ENCODE results near the gene TMEM238L. TPM values are rescaled to one million over a fixed set of nuclear protein-coding genes. Genes with fewer than 3 reads are reported as not detected.

TMEM238L gene
- total RNA-seq, 1 donor: not detected

- DNase-seq (ENCODE audit: low read depth in 2 of 3, low spot score in 2 of 3): no peak
These were observed 26.6 kb downstream of the TMEM238L start for GRCh38 chr17:10777131-10777807.

DNA sequence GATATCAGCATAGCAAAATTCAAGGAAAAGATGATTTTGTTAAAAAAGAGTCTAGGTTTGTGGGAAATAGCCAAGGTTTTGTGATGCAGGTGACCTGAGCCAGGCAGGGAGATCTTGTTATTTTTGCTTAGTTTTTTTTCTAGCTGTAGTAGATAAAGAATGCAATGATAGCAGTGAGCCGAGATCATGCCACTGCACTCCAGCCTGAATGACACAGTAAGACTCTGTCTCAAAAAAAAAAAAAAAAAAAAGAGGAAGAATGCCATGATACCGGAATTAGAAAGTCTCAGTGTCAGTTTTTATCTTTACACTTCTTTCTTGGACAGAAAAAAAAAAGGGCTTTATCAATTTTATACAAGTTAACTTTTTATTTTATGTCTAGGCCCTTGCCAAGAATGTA is 27.5 kb downstream of the TMEM238L start:
- DNase-seq (ENCODE audit: low read depth in 2 of 3, low spot score in 2 of 3): peak in 1 of 3 donors; percentile 32

- no peak for DNase-seq (ENCODE audit: low read depth in 2 of 3, low spot score in 2 of 3)
These were observed 28.1 kb downstream of the TMEM238L start for GRCh38 chr17:10775740-10776356.

GRCh38 chr17:10775058-10775457 is 28.8 kb downstream of the TMEM238L start:
- no peak for DNase-seq (ENCODE audit: low read depth in 2 of 3, low spot score in 2 of 3)

DNA sequence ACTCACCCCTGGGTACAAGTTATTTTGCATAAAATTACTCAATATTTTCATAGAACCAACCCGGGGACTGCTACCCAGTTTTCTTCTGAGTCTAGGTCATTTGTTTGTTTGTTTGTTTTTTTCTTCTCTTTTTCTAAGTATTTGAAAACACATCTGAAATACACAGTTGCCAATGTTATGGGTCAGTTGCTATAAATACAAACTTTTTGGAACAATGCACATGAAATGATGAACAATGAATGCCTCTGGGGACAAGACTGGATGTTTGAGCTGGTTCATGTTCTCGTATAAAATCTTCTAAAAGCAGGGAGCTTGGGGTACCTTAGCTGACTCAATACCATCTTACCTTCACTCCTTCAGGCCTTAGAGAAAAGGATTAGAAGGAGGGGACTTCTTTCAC is 30.5 kb downstream of the TMEM238L start:
- no peak for DNase-seq (ENCODE audit: low read depth in 2 of 3, low spot score in 2 of 3)

- DNase-seq (ENCODE audit: low read depth in 2 of 3, low spot score in 2 of 3): peak in 2 of 3 donors; percentile 37 to 48
These were observed 31.2 kb downstream of the TMEM238L start for GRCh38 chr17:10772425-10773380.

- DNase-seq (ENCODE audit: low read depth in 2 of 3, low spot score in 2 of 3): no peak
These were observed 32.8 kb downstream of the TMEM238L start for GRCh38 chr17:10771148-10771547.

DNA sequence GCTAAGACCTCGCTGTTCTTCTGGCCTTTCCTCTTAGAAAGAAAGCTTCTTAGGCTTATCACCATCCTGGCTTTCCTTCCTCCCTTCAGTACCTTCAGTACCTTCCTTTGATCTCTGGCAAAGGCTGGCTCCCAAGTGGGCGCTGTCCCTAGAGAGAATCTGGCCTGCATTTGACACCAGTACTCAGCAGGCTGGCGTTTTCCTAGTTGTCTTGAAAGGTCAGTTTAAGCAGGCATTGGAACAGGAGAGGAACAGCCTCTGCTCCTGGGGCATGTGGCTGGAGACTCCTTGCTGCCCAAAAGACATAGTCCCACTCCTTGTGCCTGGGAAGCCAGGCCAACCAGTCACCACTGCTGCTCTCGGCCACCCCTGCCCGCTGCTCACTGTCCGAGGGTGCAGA is 34.1 kb downstream of the TMEM238L start:
- DNase-seq (ENCODE audit: low read depth in 2 of 3, low spot score in 2 of 3): no peak

DNA sequence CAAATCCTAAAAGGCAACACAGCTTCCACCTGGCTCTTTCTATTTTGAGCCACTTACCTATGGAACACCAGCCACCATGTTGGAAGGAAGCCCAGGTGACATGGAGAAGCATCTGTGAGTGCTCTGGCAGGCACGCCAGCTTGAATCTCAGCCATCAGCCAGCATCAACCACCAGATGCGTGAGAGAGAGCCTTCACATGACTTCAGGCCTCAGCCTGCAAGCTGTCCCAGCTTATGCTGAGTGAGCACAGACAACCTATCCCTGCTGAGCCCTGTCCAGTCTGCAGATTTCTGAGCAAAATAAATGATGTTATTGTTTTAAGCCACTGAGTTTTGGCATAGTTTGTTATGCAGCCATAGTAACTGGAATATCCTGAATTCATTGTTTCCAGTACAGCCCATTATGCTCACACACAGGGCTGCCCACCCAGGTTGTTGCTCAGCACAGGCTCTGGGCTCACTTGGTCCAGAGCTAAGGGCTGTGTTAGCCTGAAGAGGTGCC is 35.1 kb downstream of the TMEM238L start:
- no peak for DNase-seq (ENCODE audit: low read depth in 2 of 3, low spot score in 2 of 3)

DNA sequence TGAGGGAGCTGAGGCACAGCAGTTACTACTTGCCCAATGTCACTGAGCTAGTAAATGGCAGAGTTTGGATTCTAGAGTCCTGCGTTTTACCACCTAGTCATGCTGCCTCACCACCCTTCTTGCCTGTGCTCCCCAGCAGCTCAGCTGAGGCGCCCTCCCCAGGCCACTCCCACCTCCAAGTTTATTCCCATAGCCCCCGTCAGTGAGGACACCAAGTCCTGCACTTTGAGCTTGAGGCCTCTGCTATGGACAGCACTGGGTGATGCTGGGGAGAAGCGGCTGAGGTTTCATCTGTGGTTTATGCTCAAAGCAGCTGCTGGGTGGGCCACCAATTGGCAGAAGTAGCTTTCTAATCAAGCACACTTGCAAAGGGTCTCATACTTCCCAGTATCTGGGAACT is 36.7 kb downstream of the TMEM238L start:
- no peak for DNase-seq (ENCODE audit: low read depth in 2 of 3, low spot score in 2 of 3)

- DNase-seq (ENCODE audit: low read depth in 2 of 3, low spot score in 2 of 3): no peak
These were observed 41.9 kb downstream of the TMEM238L start for GRCh38 chr17:10762037-10762436.

- DNase-seq (ENCODE audit: low read depth in 2 of 3, low spot score in 2 of 3): no peak
These were observed 42.6 kb downstream of the TMEM238L start for GRCh38 chr17:10761281-10761680.

DNA sequence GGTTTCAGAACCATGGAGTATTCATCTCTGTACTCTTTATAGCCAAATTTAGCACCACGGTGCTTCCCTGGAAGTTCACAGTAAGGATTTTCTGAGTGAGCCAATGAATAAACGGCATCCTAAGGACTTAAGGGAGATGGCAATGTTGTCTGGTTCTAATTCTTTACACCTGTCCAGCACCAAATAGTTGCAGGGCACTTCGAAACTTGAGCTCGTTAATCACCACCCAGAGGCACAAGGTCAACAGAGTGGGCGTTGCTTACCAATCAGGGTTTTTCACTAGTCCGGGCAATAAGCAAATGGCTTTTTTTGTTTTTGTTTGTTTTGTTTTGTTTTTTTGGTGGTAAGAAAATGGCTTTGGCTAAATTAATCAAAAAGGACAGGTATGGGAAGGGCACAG is 45.8 kb downstream of the TMEM238L start:
- no peak for DNase-seq (ENCODE audit: low read depth in 2 of 3, low spot score in 2 of 3)

GRCh38 chr17:10757647-10758046 is 46.3 kb downstream of the TMEM238L start:
- DNase-seq (ENCODE audit: low read depth in 2 of 3, low spot score in 2 of 3): no peak

GRCh38 chr17:10757067-10757466 is 46.8 kb downstream of the TMEM238L start:
- DNase-seq (ENCODE audit: low read depth in 2 of 3, low spot score in 2 of 3): no peak

DNA sequence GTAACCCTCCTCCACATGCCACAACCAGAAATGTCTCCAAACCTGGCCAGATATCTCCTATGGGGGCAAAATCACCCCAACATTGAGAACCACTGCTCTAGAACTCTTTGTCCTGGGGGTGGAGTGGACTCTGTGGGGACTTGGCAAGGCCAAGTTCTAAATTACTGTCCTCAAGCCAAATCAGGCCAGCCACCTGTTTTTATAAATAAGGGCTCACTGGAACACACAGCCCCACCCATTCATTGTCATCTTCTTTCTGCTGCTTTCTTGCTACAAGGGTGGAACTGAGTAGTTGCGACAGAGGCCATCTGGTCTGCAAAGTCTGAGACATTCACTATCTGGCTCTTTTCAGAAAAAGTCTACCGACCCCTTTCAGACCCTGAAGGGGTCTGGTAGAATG is 47.3 kb downstream of the TMEM238L start:
- no peak for DNase-seq (ENCODE audit: low read depth in 2 of 3, low spot score in 2 of 3)

DNA sequence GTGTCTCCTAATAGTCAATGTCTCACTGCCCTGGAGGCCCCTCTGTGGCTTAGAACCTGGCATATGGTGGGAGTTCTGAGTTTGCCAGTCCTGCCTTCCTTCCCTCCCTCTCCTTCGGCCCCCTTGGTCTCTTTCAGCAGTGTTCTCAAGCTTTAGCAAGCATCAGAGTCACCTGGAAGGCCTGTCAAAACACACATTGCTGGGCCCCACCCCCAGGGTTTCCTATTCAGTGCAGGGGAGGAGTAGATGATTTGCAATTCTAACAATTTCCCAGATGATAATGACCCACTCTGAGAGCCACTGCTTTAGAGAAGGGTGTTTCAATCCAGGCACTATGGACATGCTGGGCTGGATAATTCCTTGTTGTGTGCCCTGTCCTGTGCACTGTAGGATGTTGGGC is 47.7 kb downstream of the TMEM238L start:
- no peak for DNase-seq (ENCODE audit: low read depth in 2 of 3, low spot score in 2 of 3)

GRCh38 chr17:10755592-10756127 is 48.2 kb downstream of the TMEM238L start:
- no peak for DNase-seq (ENCODE audit: low read depth in 2 of 3, low spot score in 2 of 3)

DNA sequence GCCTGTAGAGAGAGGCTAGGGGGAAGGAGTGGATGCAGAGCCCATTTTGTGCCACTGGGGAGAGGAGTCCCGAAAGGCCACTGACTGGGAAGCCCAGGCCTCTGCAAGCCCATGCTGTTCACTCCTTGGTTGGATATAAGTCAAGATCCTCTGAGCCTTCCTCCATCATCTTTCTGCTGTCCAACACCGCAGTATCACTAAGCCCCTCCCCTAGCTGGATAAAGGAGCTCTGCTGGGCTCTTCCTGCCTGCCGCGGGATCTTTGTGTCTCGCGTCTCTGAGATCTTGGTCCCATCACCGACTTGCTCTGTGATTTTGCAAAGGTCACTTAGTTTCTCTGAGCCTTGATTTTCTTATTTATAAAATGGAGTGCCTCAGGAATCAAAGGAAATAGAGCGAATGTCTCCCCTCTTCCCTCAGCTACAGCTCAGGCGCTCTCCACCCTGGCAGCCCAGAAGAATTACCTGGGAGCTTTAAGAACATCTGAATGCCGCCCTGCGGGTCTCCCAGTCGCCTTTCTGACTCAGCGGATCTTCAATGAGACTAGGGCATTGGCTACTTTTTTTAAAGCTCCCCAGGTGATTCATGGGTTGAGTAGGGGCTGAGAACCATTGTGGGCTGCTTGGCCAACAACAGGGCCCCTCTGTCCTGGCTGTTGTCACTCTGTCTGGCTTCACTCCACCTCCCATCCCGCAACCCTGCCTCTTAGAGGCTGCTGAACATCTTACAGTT is 48.9 kb downstream of the TMEM238L start:
- DNase-seq (ENCODE audit: low read depth in 2 of 3, low spot score in 2 of 3): no peak

DNA sequence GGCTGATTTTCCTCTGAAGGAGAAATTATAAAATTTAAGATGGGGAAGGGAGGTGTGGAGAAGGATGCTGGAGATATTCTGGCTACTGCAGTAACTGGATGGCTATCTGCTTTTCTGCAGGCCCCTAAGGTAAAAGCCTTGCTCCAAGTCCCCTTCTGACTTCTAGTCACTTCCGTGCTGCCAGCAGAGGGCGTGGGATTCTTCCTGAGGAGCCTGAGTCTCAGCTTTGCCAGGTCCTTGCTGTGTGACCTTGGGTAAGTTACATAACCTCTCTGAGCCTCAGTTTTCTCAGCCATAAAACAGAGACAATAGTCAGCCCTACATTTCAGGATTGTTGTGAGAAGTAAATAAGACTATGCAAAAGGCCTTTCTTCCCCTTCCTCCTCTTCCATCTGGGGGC is 49.8 kb downstream of the TMEM238L start:
- peak in 1 of 3 donors; percentile 29 for DNase-seq (ENCODE audit: low read depth in 2 of 3, low spot score in 2 of 3)

All from hematopoietic multipotent progenitor cell (in vitro differentiated cells).